ENCODE data around the gene ABLIM2.

DNA sequence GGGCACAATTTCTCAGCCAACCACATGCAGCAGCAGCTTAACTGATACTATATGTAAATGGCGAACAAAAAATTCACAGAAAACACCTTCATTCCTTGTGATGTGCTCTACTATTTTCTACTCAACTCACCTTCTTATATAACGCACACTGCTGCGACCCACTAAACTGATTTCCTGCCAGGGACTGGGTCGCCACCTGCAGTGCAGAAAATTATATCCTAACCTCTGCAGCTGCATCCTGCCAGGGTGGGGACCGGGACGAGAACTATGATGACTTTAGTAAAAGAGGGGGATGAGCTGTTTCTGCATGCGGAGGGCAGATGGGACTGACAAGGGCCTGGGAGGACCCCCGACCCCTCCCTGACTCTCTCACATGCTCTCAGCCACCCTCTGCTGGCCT, 27.4 kb downstream of the ABLIM2 start:
- TF ChIP-seq, protein P1, sequence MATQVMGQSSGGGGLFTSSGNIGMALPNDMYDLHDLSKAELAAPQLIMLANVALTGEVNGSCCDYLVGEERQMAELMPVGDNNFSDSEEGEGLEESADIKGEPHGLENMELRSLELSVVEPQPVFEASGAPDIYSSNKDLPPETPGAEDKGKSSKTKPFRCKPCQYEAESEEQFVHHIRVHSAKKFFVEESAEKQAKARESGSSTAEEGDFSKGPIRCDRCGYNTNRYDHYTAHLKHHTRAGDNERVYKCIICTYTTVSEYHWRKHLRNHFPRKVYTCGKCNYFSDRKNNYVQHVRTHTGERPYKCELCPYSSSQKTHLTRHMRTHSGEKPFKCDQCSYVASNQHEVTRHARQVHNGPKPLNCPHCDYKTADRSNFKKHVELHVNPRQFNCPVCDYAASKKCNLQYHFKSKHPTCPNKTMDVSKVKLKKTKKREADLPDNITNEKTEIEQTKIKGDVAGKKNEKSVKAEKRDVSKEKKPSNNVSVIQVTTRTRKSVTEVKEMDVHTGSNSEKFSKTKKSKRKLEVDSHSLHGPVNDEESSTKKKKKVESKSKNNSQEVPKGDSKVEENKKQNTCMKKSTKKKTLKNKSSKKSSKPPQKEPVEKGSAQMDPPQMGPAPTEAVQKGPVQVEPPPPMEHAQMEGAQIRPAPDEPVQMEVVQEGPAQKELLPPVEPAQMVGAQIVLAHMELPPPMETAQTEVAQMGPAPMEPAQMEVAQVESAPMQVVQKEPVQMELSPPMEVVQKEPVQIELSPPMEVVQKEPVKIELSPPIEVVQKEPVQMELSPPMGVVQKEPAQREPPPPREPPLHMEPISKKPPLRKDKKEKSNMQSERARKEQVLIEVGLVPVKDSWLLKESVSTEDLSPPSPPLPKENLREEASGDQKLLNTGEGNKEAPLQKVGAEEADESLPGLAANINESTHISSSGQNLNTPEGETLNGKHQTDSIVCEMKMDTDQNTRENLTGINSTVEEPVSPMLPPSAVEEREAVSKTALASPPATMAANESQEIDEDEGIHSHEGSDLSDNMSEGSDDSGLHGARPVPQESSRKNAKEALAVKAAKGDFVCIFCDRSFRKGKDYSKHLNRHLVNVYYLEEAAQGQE (IDR thresholded peaks at IDR 0.05; ENCODE audit: unreplicated experiment): no peak
- TF ChIP-seq EZH2 (IDR thresholded peaks at IDR 0.05; ENCODE audit: low read depth, unreplicated experiment) (no peak), JUNB (IDR thresholded peaks at IDR 0.05; ENCODE audit: unreplicated experiment) (no peak), POLR2AphosphoS5 (IDR thresholded peaks at IDR 0.05; ENCODE audit: low read depth) (no peak), NANOG (IDR thresholded peaks at IDR 0.05; ENCODE audit: borderline replicate concordance) (no peak), EZH2phosphoT487 (IDR thresholded peaks at IDR 0.05; ENCODE audit: unreplicated experiment) (no peak), ZNF114 (CRISPR knock-in tag; IDR thresholded peaks at IDR 0.05) (no peak), STAT1 (IDR thresholded peaks at IDR 0.05; ENCODE audit: unreplicated experiment) (no peak), ZNF331 (CRISPR knock-in tag; IDR thresholded peaks at IDR 0.05; ENCODE audit: low read depth) (no peak), CREB1 (CRISPR knock-in tag; IDR thresholded peaks at IDR 0.05; ENCODE audit: low read depth) (no peak)
- TF ChIP-seq, protein P2, sequence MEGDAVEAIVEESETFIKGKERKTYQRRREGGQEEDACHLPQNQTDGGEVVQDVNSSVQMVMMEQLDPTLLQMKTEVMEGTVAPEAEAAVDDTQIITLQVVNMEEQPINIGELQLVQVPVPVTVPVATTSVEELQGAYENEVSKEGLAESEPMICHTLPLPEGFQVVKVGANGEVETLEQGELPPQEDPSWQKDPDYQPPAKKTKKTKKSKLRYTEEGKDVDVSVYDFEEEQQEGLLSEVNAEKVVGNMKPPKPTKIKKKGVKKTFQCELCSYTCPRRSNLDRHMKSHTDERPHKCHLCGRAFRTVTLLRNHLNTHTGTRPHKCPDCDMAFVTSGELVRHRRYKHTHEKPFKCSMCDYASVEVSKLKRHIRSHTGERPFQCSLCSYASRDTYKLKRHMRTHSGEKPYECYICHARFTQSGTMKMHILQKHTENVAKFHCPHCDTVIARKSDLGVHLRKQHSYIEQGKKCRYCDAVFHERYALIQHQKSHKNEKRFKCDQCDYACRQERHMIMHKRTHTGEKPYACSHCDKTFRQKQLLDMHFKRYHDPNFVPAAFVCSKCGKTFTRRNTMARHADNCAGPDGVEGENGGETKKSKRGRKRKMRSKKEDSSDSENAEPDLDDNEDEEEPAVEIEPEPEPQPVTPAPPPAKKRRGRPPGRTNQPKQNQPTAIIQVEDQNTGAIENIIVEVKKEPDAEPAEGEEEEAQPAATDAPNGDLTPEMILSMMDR (conservative IDR thresholded peaks at IDR 0.05; ENCODE audit: low read depth in 2 of 2): no peak
- TF ChIP-seq, protein P3, sequence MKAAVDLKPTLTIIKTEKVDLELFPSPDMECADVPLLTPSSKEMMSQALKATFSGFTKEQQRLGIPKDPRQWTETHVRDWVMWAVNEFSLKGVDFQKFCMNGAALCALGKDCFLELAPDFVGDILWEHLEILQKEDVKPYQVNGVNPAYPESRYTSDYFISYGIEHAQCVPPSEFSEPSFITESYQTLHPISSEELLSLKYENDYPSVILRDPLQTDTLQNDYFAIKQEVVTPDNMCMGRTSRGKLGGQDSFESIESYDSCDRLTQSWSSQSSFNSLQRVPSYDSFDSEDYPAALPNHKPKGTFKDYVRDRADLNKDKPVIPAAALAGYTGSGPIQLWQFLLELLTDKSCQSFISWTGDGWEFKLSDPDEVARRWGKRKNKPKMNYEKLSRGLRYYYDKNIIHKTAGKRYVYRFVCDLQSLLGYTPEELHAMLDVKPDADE (IDR thresholded peaks at IDR 0.05): no peak
- TF ChIP-seq, protein P4, sequence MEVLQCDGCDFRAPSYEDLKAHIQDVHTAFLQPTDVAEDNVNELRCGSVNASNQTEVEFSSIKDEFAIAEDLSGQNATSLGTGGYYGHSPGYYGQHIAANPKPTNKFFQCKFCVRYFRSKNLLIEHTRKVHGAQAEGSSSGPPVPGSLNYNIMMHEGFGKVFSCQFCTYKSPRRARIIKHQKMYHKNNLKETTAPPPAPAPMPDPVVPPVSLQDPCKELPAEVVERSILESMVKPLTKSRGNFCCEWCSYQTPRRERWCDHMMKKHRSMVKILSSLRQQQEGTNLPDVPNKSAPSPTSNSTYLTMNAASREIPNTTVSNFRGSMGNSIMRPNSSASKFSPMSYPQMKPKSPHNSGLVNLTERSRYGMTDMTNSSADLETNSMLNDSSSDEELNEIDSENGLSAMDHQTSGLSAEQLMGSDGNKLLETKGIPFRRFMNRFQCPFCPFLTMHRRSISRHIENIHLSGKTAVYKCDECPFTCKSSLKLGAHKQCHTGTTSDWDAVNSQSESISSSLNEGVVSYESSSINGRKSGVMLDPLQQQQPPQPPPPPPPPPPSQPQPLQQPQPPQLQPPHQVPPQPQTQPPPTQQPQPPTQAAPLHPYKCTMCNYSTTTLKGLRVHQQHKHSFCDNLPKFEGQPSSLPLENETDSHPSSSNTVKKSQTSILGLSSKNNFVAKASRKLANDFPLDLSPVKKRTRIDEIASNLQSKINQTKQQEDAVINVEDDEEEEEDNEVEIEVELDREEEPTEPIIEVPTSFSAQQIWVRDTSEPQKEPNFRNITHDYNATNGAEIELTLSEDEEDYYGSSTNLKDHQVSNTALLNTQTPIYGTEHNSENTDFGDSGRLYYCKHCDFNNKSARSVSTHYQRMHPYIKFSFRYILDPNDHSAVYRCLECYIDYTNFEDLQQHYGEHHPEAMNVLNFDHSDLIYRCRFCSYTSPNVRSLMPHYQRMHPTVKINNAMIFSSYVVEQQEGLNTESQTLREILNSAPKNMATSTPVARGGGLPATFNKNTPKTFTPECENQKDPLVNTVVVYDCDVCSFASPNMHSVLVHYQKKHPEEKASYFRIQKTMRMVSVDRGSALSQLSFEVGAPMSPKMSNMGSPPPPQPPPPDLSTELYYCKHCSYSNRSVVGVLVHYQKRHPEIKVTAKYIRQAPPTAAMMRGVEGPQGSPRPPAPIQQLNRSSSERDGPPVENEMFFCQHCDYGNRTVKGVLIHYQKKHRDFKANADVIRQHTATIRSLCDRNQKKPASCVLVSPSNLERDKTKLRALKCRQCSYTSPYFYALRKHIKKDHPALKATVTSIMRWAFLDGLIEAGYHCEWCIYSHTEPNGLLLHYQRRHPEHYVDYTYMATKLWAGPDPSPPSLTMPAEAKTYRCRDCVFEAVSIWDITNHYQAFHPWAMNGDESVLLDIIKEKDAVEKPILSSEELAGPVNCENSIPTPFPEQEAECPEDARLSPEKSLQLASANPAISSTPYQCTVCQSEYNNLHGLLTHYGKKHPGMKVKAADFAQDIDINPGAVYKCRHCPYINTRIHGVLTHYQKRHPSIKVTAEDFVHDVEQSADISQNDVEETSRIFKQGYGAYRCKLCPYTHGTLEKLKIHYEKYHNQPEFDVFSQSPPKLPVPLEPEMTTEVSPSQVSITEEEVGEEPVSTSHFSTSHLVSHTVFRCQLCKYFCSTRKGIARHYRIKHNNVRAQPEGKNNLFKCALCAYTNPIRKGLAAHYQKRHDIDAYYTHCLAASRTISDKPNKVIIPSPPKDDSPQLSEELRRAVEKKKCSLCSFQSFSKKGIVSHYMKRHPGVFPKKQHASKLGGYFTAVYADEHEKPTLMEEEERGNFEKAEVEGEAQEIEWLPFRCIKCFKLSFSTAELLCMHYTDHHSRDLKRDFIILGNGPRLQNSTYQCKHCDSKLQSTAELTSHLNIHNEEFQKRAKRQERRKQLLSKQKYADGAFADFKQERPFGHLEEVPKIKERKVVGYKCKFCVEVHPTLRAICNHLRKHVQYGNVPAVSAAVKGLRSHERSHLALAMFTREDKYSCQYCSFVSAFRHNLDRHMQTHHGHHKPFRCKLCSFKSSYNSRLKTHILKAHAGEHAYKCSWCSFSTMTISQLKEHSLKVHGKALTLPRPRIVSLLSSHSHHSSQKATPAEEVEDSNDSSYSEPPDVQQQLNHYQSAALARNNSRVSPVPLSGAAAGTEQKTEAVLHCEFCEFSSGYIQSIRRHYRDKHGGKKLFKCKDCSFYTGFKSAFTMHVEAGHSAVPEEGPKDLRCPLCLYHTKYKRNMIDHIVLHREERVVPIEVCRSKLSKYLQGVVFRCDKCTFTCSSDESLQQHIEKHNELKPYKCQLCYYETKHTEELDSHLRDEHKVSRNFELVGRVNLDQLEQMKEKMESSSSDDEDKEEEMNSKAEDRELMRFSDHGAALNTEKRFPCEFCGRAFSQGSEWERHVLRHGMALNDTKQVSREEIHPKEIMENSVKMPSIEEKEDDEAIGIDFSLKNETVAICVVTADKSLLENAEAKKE (CRISPR knock-in tag; IDR thresholded peaks at IDR 0.05): no peak
